ENCODE data around the gene NCKAP5.

NCKAP5 gene

GRCh38 chr2:132725148-132725547 lies 843.1 kb downstream of the NCKAP5 start:
- H2BK12ac ChIP-seq (ENCODE audit: low read length): no peak overlapping the region
- no peak overlapping the region for H2BK5ac ChIP-seq (ENCODE audit: low read length)
- no peak overlapping the region for H4K91ac ChIP-seq (ENCODE audit: low read depth, low read length, poor library complexity)
- no peak overlapping the region for H3K14ac ChIP-seq (ENCODE audit: low read length)
- H3K27me3 ChIP-seq (ENCODE audit: control insufficient read depth in 3 of 3, insufficient read depth in 3 of 3, low read depth in 1 of 3, low read length in 3 of 3): no peaks in the 10 kb centered on the region
- no peak for DNase-seq (ENCODE audit: low spot score)
- H3K23ac ChIP-seq (ENCODE audit: low read depth, low read length, poor library complexity): no peak overlapping the region
- no peak overlapping the region for H2AFZ ChIP-seq (ENCODE audit: low read length)
- no peak overlapping the region for H2BK15ac ChIP-seq (ENCODE audit: low read length)
- H3K79me1 ChIP-seq (ENCODE audit: low read depth, low read length): no peaks in the 10 kb centered on the region
- no peak overlapping the region for H3K4me2 ChIP-seq (ENCODE audit: insufficient read depth, low read length, poor library complexity, severe bottlenecking)
- H2AK5ac ChIP-seq (ENCODE audit: low read depth, low read length): no peak overlapping the region
- peaks cover 0 to 6% of the 10 kb centered on the region in 2 donors for H3K4me1 ChIP-seq (ENCODE audit: control insufficient read depth in 2 of 2, insufficient read depth in 1 of 2, low read depth in 1 of 2, low read length in 2 of 2)
- peaks cover 0 to 97% of the 10 kb centered on the region in 2 donors for H3K36me3 ChIP-seq (replicated peaks in 1 of 2; ENCODE audit: control insufficient read depth in 2 of 2, insufficient read depth in 2 of 2, low read length in 2 of 2)
- H3K18ac ChIP-seq (ENCODE audit: low read length): no peak overlapping the region
- H3K9me3 ChIP-seq (replicated peaks in 1 of 2; ENCODE audit: control insufficient read depth in 2 of 2, insufficient read depth in 1 of 2, low read depth in 1 of 2, low read length in 2 of 2): peaks cover 0 to 1% of the 10 kb centered on the region in 2 donors
- H4K8ac ChIP-seq (ENCODE audit: low read depth, low read length): no peak overlapping the region
- no peak overlapping the region for H2BK120ac ChIP-seq (ENCODE audit: low read depth, low read length)
- no peak overlapping the region for H3K4ac ChIP-seq (ENCODE audit: low read length)
- no peak overlapping the region for H3K4me3 ChIP-seq (ENCODE audit: low read length in 2 of 2)
- WGBS, 2 donors (ENCODE audit: extremely low coverage in 2 of 2, insufficient read length in 2 of 2, insufficient replicate concordance in 1 of 2): no CpG with 5 or more reads among the region's 1 CpG
- no peak overlapping the region for H3K9ac ChIP-seq (ENCODE audit: low read depth, low read length, poor library complexity)
- H3K27ac ChIP-seq (replicated peaks; ENCODE audit: low read length): no peak overlapping the region

- no peak overlapping the region for H4K8ac ChIP-seq (ENCODE audit: low read depth, low read length)
- H2AFZ ChIP-seq (ENCODE audit: low read length): no peak overlapping the region
- no peak overlapping the region for H3K14ac ChIP-seq (ENCODE audit: low read length)
- H2BK15ac ChIP-seq (ENCODE audit: low read length): no peak overlapping the region
- no peak overlapping the region for H2BK5ac ChIP-seq (ENCODE audit: low read length)
- peaks cover 0 to 99% of the 10 kb centered on the region in 2 donors for H3K36me3 ChIP-seq (replicated peaks in 1 of 2; ENCODE audit: control insufficient read depth in 2 of 2, insufficient read depth in 2 of 2, low read length in 2 of 2)
- H3K4me3 ChIP-seq (ENCODE audit: low read length in 2 of 2): no peak overlapping the region
- H3K4me1 ChIP-seq (ENCODE audit: control insufficient read depth in 2 of 2, insufficient read depth in 1 of 2, low read depth in 1 of 2, low read length in 2 of 2): peaks cover 4 to 7% of the 10 kb centered on the region in 2 donors
- H3K27ac ChIP-seq (replicated peaks; ENCODE audit: low read length): no peak overlapping the region
- no peaks in the 10 kb centered on the region for H3K27me3 ChIP-seq (ENCODE audit: control insufficient read depth in 3 of 3, insufficient read depth in 3 of 3, low read depth in 1 of 3, low read length in 3 of 3)
- H3K9me3 ChIP-seq (replicated peaks in 1 of 2; ENCODE audit: control insufficient read depth in 2 of 2, insufficient read depth in 1 of 2, low read depth in 1 of 2, low read length in 2 of 2): peaks cover 0 to 1% of the 10 kb centered on the region in 2 donors
- no peak for DNase-seq (ENCODE audit: low spot score)
- H3K4ac ChIP-seq (ENCODE audit: low read length): no peak overlapping the region
- H3K9ac ChIP-seq (ENCODE audit: low read depth, low read length, poor library complexity): no peak overlapping the region
- no peaks in the 10 kb centered on the region for H3K79me1 ChIP-seq (ENCODE audit: low read depth, low read length)
- no peak overlapping the region for H2AK5ac ChIP-seq (ENCODE audit: low read depth, low read length)
- WGBS, 2 donors (ENCODE audit: extremely low coverage in 2 of 2, insufficient read length in 2 of 2, insufficient replicate concordance in 1 of 2): no CpG with 5 or more reads among the region's 2 CpGs
- no peak overlapping the region for H2BK12ac ChIP-seq (ENCODE audit: low read length)
- H3K4me2 ChIP-seq (ENCODE audit: insufficient read depth, low read length, poor library complexity, severe bottlenecking): no peak overlapping the region
- H4K91ac ChIP-seq (ENCODE audit: low read depth, low read length, poor library complexity): no peak overlapping the region
- no peak overlapping the region for H2BK120ac ChIP-seq (ENCODE audit: low read depth, low read length)
- no peak overlapping the region for H3K23ac ChIP-seq (ENCODE audit: low read depth, low read length, poor library complexity)
- no peak overlapping the region for H3K18ac ChIP-seq (ENCODE audit: low read length)
Measured at GRCh38 chr2:132721938-132722337, 846.3 kb downstream of the NCKAP5 start.

GRCh38 chr2:132720393-132720792 lies 847.9 kb downstream of the NCKAP5 start:
- H3K9ac ChIP-seq (ENCODE audit: low read depth, low read length, poor library complexity): no peak overlapping the region
- peaks cover 0 to 99% of the 10 kb centered on the region in 2 donors for H3K36me3 ChIP-seq (replicated peaks in 1 of 2; ENCODE audit: control insufficient read depth in 2 of 2, insufficient read depth in 2 of 2, low read length in 2 of 2)
- no peak overlapping the region for H2AK5ac ChIP-seq (ENCODE audit: low read depth, low read length)
- H3K23ac ChIP-seq (ENCODE audit: low read depth, low read length, poor library complexity): no peak overlapping the region
- peaks cover 4 to 8% of the 10 kb centered on the region in 2 donors for H3K4me1 ChIP-seq (ENCODE audit: control insufficient read depth in 2 of 2, insufficient read depth in 1 of 2, low read depth in 1 of 2, low read length in 2 of 2)
- no peak overlapping the region for H4K91ac ChIP-seq (ENCODE audit: low read depth, low read length, poor library complexity)
- no peak overlapping the region for H2AFZ ChIP-seq (ENCODE audit: low read length)
- H3K27ac ChIP-seq (replicated peaks; ENCODE audit: low read length): no peak overlapping the region
- no peaks in the 10 kb centered on the region for H3K27me3 ChIP-seq (ENCODE audit: control insufficient read depth in 3 of 3, insufficient read depth in 3 of 3, low read depth in 1 of 3, low read length in 3 of 3)
- H3K9me3 ChIP-seq (replicated peaks in 1 of 2; ENCODE audit: control insufficient read depth in 2 of 2, insufficient read depth in 1 of 2, low read depth in 1 of 2, low read length in 2 of 2): peaks cover 0 to 1% of the 10 kb centered on the region in 2 donors
- no peak overlapping the region for H2BK15ac ChIP-seq (ENCODE audit: low read length)
- WGBS, 2 donors (ENCODE audit: extremely low coverage in 2 of 2, insufficient read length in 2 of 2, insufficient replicate concordance in 1 of 2): no CpG with 5 or more reads among the region's 4 CpGs
- no peak overlapping the region for H3K14ac ChIP-seq (ENCODE audit: low read length)
- H3K18ac ChIP-seq (ENCODE audit: low read length): no peak overlapping the region
- no peak overlapping the region for H2BK12ac ChIP-seq (ENCODE audit: low read length)
- H3K4ac ChIP-seq (ENCODE audit: low read length): no peak overlapping the region
- H2BK120ac ChIP-seq (ENCODE audit: low read depth, low read length): no peak overlapping the region
- H3K79me1 ChIP-seq (ENCODE audit: low read depth, low read length): no peaks in the 10 kb centered on the region
- H4K8ac ChIP-seq (ENCODE audit: low read depth, low read length): no peak overlapping the region
- no peak overlapping the region for H3K4me3 ChIP-seq (ENCODE audit: low read length in 2 of 2)
- no peak for DNase-seq (ENCODE audit: low spot score)
- no peak overlapping the region for H2BK5ac ChIP-seq (ENCODE audit: low read length)
- H3K4me2 ChIP-seq (ENCODE audit: insufficient read depth, low read length, poor library complexity, severe bottlenecking): no peak overlapping the region

- no peak overlapping the region for H3K4ac ChIP-seq (ENCODE audit: low read length)
- H4K91ac ChIP-seq (ENCODE audit: low read depth, low read length, poor library complexity): no peak overlapping the region
- no peak overlapping the region for H2BK15ac ChIP-seq (ENCODE audit: low read length)
- no peak overlapping the region for H3K23ac ChIP-seq (ENCODE audit: low read depth, low read length, poor library complexity)
- no peak overlapping the region for H3K4me3 ChIP-seq (ENCODE audit: low read length in 2 of 2)
- H2BK12ac ChIP-seq (ENCODE audit: low read length): no peak overlapping the region
- H3K27me3 ChIP-seq (ENCODE audit: control insufficient read depth in 3 of 3, insufficient read depth in 3 of 3, low read depth in 1 of 3, low read length in 3 of 3): no peaks in the 10 kb centered on the region
- H4K8ac ChIP-seq (ENCODE audit: low read depth, low read length): no peak overlapping the region
- no CpG with 5 or more reads among the region's 9 CpGs for WGBS, 2 donors (ENCODE audit: extremely low coverage in 2 of 2, insufficient read length in 2 of 2, insufficient replicate concordance in 1 of 2)
- no peak for DNase-seq (ENCODE audit: low spot score)
- peaks cover 4 to 8% of the 10 kb centered on the region in 2 donors for H3K4me1 ChIP-seq (ENCODE audit: control insufficient read depth in 2 of 2, insufficient read depth in 1 of 2, low read depth in 1 of 2, low read length in 2 of 2)
- H2BK5ac ChIP-seq (ENCODE audit: low read length): no peak overlapping the region
- no peak overlapping the region for H3K9ac ChIP-seq (ENCODE audit: low read depth, low read length, poor library complexity)
- H3K4me2 ChIP-seq (ENCODE audit: insufficient read depth, low read length, poor library complexity, severe bottlenecking): no peak overlapping the region
- H2AK5ac ChIP-seq (ENCODE audit: low read depth, low read length): no peak overlapping the region
- H3K36me3 ChIP-seq (replicated peaks in 1 of 2; ENCODE audit: control insufficient read depth in 2 of 2, insufficient read depth in 2 of 2, low read length in 2 of 2): peaks cover 0 to 96% of the 10 kb centered on the region in 2 donors
- H3K79me1 ChIP-seq (ENCODE audit: low read depth, low read length): no peaks in the 10 kb centered on the region
- H3K9me3 ChIP-seq (replicated peaks in 1 of 2; ENCODE audit: control insufficient read depth in 2 of 2, insufficient read depth in 1 of 2, low read depth in 1 of 2, low read length in 2 of 2): peaks cover 0 to 1% of the 10 kb centered on the region in 2 donors
- H3K27ac ChIP-seq (replicated peaks; ENCODE audit: low read length): no peak overlapping the region
- no peak overlapping the region for H2BK120ac ChIP-seq (ENCODE audit: low read depth, low read length)
- no peak overlapping the region for H3K14ac ChIP-seq (ENCODE audit: low read length)
- no peak overlapping the region for H2AFZ ChIP-seq (ENCODE audit: low read length)
- no peak overlapping the region for H3K18ac ChIP-seq (ENCODE audit: low read length)
Measured at GRCh38 chr2:132719480-132719879, 848.8 kb downstream of the NCKAP5 start.
